Transverse colon (tissue), 4 donors: ENCODE results near the gene ACVR1. TPM values are rescaled to one million over a fixed set of nuclear protein-coding genes. Genes with fewer than 3 reads are reported as not detected.
"Not testable (repeated sequence)": the region's sequence is repeated elsewhere in the genome, so short reads cannot be mapped to it uniquely, and the experiment has no call there.

Source experiments
- DNase-seq: peaks from one replicate; pipeline ENCODE4 v3.0.0-alpha.2; 2019
- H3K27ac ChIP-seq, 4 donors: fragments of 200-600 bp; sonication (generic); 2 replicates each; pipeline ENCODE4 v1.5.1; 2016 to 2018; ENCODE audit warnings: inconsistent platforms in 4 of 4
- H3K27me3 ChIP-seq: fragments of 200-600 bp; sonication (generic); 2 replicates; pipeline ENCODE4 v1.5.1; 2017; ENCODE audit warnings: inconsistent platforms
- H3K36me3 ChIP-seq, 4 donors: fragments of 200-600 bp; sonication (generic); 2 replicates each; pipeline ENCODE4 v1.5.1; 2017 to 2019; ENCODE audit warnings: inconsistent platforms in 4 of 4
- H3K4me1 ChIP-seq, 4 donors: fragments of 200-600 bp; sonication (generic); 2 replicates each; pipeline ENCODE4 v1.5.1; 2017 to 2020; ENCODE audit warnings: inconsistent platforms in 4 of 4
- H3K4me3 ChIP-seq, 4 donors: fragments of 200-600 bp; sonication (generic); 1 replicate in 1 of 4; 2 replicates in 3 of 4; pipeline versions ENCODE4 v1.5.1 to v1.6.1; 2017 to 2019; ENCODE audit warnings: inconsistent platforms in 4 of 4
- H3K9me3 ChIP-seq, 2 donors: fragments of 200-600 bp; sonication (generic); 2 replicates each; pipeline ENCODE4 v1.5.1; 2017 to 2019; ENCODE audit warnings: inconsistent platforms in 2 of 2
- CTCF ChIP-seq, 5 experiments: fragments of 200-600 bp in 3 of 5; fragments of 450-650 bp in 2 of 5; sonication (generic) in 3 of 5; IDR thresholded peaks; 1 replicate in 2 of 5; 2 replicates in 3 of 5; pipeline ENCODE4 v1.5.1; 2016 to 2017; ENCODE audit warnings: antibody characterized with exemption in 5 of 5, inconsistent platforms in 3 of 5, mild to moderate bottlenecking in 2 of 5, moderate library complexity in 1 of 5
- EP300 ChIP-seq: sonication (generic); formaldehyde crosslinking; IDR thresholded peaks from one replicate; pipeline ENCODE4 v1.6.1; 2017; ENCODE audit warnings: antibody characterized with exemption, low read depth
- POLR2A ChIP-seq: fragments of 450-650 bp; IDR thresholded peaks from one replicate; pipeline ENCODE4 v1.6.1; 2016; ENCODE audit warnings: antibody characterized with exemption, mild to moderate bottlenecking, moderate library complexity
- POLR2AphosphoS5 ChIP-seq, 3 donors: sonication (generic); formaldehyde crosslinking; IDR thresholded peaks; one replicate each; pipeline ENCODE4 v1.6.1; 2016; ENCODE audit warnings: antibody characterized with exemption in 3 of 3
- WGBS, 2 donors: methylation state at CpG; one replicate each; pipeline ENCODE4 v1.1.5; 2018; ENCODE audit warnings: low coverage in 1 of 2; 5-methylcytosine and 5-hydroxymethylcytosine counted together
- in situ Hi-C, 4 donors: fragments of 200-750 bp; cut with MboI; loops; one replicate each; pipeline versions ENCODE4 v1.15.0 to v1.15.1; 2017; ENCODE audit warnings: low sequenced_read_pairs in 3 of 4, low pct_ligation_motif_present in 1 of 4, low pct_unique_long_range_greater_than_20kb in 1 of 4
- intact Hi-C: fragments of 100-400 bp; cut with DNase I; formaldehyde crosslinking; loops from one replicate; pipeline ENCODE4 v1.15.1; 2023; ENCODE audit warnings: low total_unique reads
- total RNA-seq, 4 donors: library from RNA; depleted of rRNA; stranded (reverse); fragments of >200 nt; gene quantifications; one replicate each; pipeline ENCODE4 v1.1.0, GENCODE V29; 2016

The ACVR1 gene
- total RNA-seq, 4 donors from 2014 or later: 4.5 to 16.5 (median 11.8) TPM

GRCh38 chr2:157726946-157727345 is 149.2 kb downstream of the ACVR1 start:
- intact Hi-C loops (no loop called here), in situ Hi-C loops (no loop called here)
- Histone ChIP-seq H3K9me3 (peaks cover 21 to 25% of the 10 kb centered on the region in 2 donors), H3K4me3 (no peak overlapping the region), H3K4me1 (no peaks in the 10 kb centered on the region), H3K27me3 (no peaks in the 10 kb centered on the region), H3K36me3 (peaks cover 0 to 16% (median under 1%) of the 10 kb centered on the region in 4 donors), H3K27ac (no peak overlapping the region)
- no peak for DNase-seq
- WGBS, 2 donors: 65 to 100% methylated on average over 1 of the region's 1 CpG
- TF ChIP-seq POLR2A (no peak), CTCF (IDR thresholded peaks at IDR 0.05) (no peak), EP300 (no peak), POLR2AphosphoS5 (IDR thresholded peaks at IDR 0.05) (no peak)

- H3K4me1 ChIP-seq: no peaks in the 10 kb centered on the region
Measured at GRCh38 chr2:157725846-157726245, 150.3 kb downstream of the ACVR1 start.

GRCh38 chr2:157722580-157723234 is 153.4 kb downstream of the ACVR1 start:
- Histone ChIP-seq H3K27me3 (no peaks in the 10 kb centered on the region), H3K9me3 (peaks cover 29 to 31% of the 10 kb centered on the region in 2 donors), H3K4me1 (no peaks in the 10 kb centered on the region), H3K4me3 (no peak overlapping the region), H3K27ac (no peak overlapping the region), H3K36me3 (peaks cover 0 to 17% (median 5%) of the 10 kb centered on the region in 4 donors)
- WGBS, 2 donors: 91 to 94% methylated on average over 3 of the region's 3 CpGs
- in situ Hi-C loops: no loop called here
- DNase-seq: no peak
- intact Hi-C loops: no loop called here
- no peak for TF ChIP-seq POLR2A
- TF ChIP-seq POLR2AphosphoS5 (IDR thresholded peaks at IDR 0.05): no peak
- no peak for TF ChIP-seq EP300
- no peak for TF ChIP-seq CTCF (IDR thresholded peaks at IDR 0.05)

More at GRCh38 chr2:157725846-157726245, 150.3 kb downstream of the ACVR1 start:
- H3K9me3 ChIP-seq: peaks cover 29 to 31% of the 10 kb centered on the region in 2 donors
- intact Hi-C loops (no loop called here), in situ Hi-C loops (no loop called here)
- H3K36me3 ChIP-seq: peaks cover 0 to 18% (median 5%) of the 10 kb centered on the region in 4 donors
- DNase-seq: no peak
- no peaks in the 10 kb centered on the region for H3K27me3 ChIP-seq
- H3K27ac ChIP-seq: no peak overlapping the region
- TF ChIP-seq POLR2A: no peak
- TF ChIP-seq EP300: no peak
- no peak for TF ChIP-seq CTCF (IDR thresholded peaks at IDR 0.05)
- no peak for TF ChIP-seq POLR2AphosphoS5 (IDR thresholded peaks at IDR 0.05)
- 88 to 90% methylated on average over 1 of the region's 1 CpG for WGBS, 2 donors
- H3K4me3 ChIP-seq: no peak overlapping the region

GRCh38 chr2:157720504-157720903 is 155.6 kb downstream of the ACVR1 start:
- peaks cover 29 to 31% of the 10 kb centered on the region in 2 donors for H3K9me3 ChIP-seq
- 88 to 100% methylated on average over 1 to 2 of the region's 2 CpGs for WGBS, 2 donors
- no peak for DNase-seq
- H3K4me3 ChIP-seq: no peak overlapping the region
- no peaks in the 10 kb centered on the region for H3K27me3 ChIP-seq
- TF ChIP-seq CTCF (IDR thresholded peaks at IDR 0.05) (no peak), POLR2AphosphoS5 (IDR thresholded peaks at IDR 0.05) (no peak), POLR2A (no peak), EP300 (no peak)
- H3K36me3 ChIP-seq: peaks cover 0 to 18% (median 5%) of the 10 kb centered on the region in 4 donors
- in situ Hi-C loops: no loop called here
- H3K27ac ChIP-seq: no peak overlapping the region
- intact Hi-C loops: no loop called here
- no peaks in the 10 kb centered on the region for H3K4me1 ChIP-seq

GRCh38 chr2:157704653-157705052 is 171.5 kb downstream of the ACVR1 start:
- H3K27ac ChIP-seq, in situ Hi-C loops, DNase-seq, H3K36me3 ChIP-seq, H3K4me3 ChIP-seq, H3K4me1 ChIP-seq, intact Hi-C loops, H3K27me3 ChIP-seq: not testable (repeated sequence)
- WGBS, 2 donors: 75 to 80% methylated on average over 1 to 5 of the region's 5 CpGs
- H3K9me3 ChIP-seq: peaks cover 0 to 19% of the 10 kb centered on the region in 2 donors

GRCh38 chr2:157704148-157704547 is 172.0 kb downstream of the ACVR1 start:
- 80 to 97% methylated on average over 1 to 6 of the region's 6 CpGs for WGBS, 2 donors
- H3K27me3 ChIP-seq, H3K4me3 ChIP-seq, in situ Hi-C loops, H3K36me3 ChIP-seq, intact Hi-C loops, H3K4me1 ChIP-seq, DNase-seq, H3K27ac ChIP-seq: not testable (repeated sequence)
- H3K9me3 ChIP-seq: peaks cover 0 to 19% of the 10 kb centered on the region in 2 donors
